K562 (cell line): ENCODE results near the gene MYL12B. TPM values are rescaled to one million over a fixed set of nuclear protein-coding genes. Genes with fewer than 3 reads are reported as not detected.
A peak's percentile ranks its signal among the peaks of the same experiment; 100 is the strongest.

Experiments
- BCOR ChIP-seq: fragments of 450-650 bp; IDR thresholded peaks from 2 replicates; pipeline ENCODE4 v1.6.1; 2016
- CAMTA2 ChIP-seq: fragments of 250-450 bp; sonication (Bioruptor Pico); conservative IDR thresholded peaks from 2 replicates; pipeline ENCODE4 v1.5.1; 2022
- DEAF1 ChIP-seq: fragments of 450-650 bp; formaldehyde crosslinking; IDR thresholded peaks from 2 replicates; pipeline ENCODE4 v1.4.0; 2020; ENCODE audit warnings: mild to moderate bottlenecking, moderate library complexity
- E2F3 ChIP-seq: fragments of 250-450 bp; sonication (Bioruptor Pico); IDR thresholded peaks from 2 replicates; pipeline ENCODE4 v1.4.0; 2020; ENCODE audit warnings: mild to moderate bottlenecking
- GABPB2 ChIP-seq: fragments of 250-450 bp; sonication (Bioruptor Pico); conservative IDR thresholded peaks from 2 replicates; pipeline ENCODE4 v1.5.1; 2021; ENCODE audit warnings: mild to moderate bottlenecking
- HDAC3 ChIP-seq: fragments of 450-650 bp; IDR thresholded peaks from 2 replicates; pipeline ENCODE4 v1.6.1; 2018; ENCODE audit warnings: borderline replicate concordance, mild to moderate bottlenecking, moderate library complexity; ENCODE audit not compliant: partially characterized antibody
- KLF10 ChIP-seq: fragments of 250-450 bp; sonication (Bioruptor Pico); IDR thresholded peaks from 2 replicates; pipeline ENCODE4 v1.6.1; 2021; ENCODE audit warnings: matching md5 sums
- LARP7 ChIP-seq: fragments of 450-650 bp; IDR thresholded peaks from 2 replicates; pipeline ENCODE4 v1.6.1; 2016
- MAFG ChIP-seq: fragments of 450-650 bp; conservative IDR thresholded peaks from 2 replicates; pipeline ENCODE4 v1.6.1; 2016; ENCODE audit warnings: missing genetic modification characterization, missing compliant biosample characterization
- NBN ChIP-seq: fragments of 450-650 bp; IDR thresholded peaks from 2 replicates; pipeline ENCODE4 v1.6.1; 2016; ENCODE audit warnings: low read depth, mild to moderate bottlenecking
- NELFE ChIP-seq: IDR thresholded peaks from 2 replicates; pipeline ENCODE4 v1.6.1; 2011; ENCODE audit warnings: mild to moderate bottlenecking; ENCODE audit not compliant: insufficient read depth, insufficient read length
- PTBP1 ChIP-seq: fragments of 200-400 bp; formaldehyde crosslinking; IDR thresholded peaks from 2 replicates; pipeline ENCODE4 v1.6.1; 2017; ENCODE audit warnings: low read depth, low read length
- RBBP5 ChIP-seq: fragments of 200-600 bp; sonication (generic); IDR thresholded peaks from 2 replicates; pipeline ENCODE4 v1.6.1; 2012; ENCODE audit warnings: borderline replicate concordance, mild to moderate bottlenecking, low read length, control low read depth, inconsistent platforms; ENCODE audit not compliant: insufficient read depth, poor library complexity, severe bottlenecking
- RBM25 ChIP-seq: fragments of 200-400 bp; formaldehyde crosslinking; IDR thresholded peaks from 2 replicates; pipeline ENCODE4 v1.6.1; 2018; ENCODE audit warnings: low read length, low read depth, moderate library complexity; ENCODE audit not compliant: severe bottlenecking
- RERE ChIP-seq: sonication (generic); formaldehyde crosslinking; IDR thresholded peaks from 2 replicates; pipeline ENCODE4 v1.8.0; 2023; ENCODE audit warnings: missing genetic modification reagents, mild to moderate bottlenecking, borderline replicate concordance
- STAT5B ChIP-seq: fragments of 250-450 bp; sonication (Bioruptor Pico); IDR thresholded peaks from 2 replicates; pipeline ENCODE4 v1.8.0; 2021; ENCODE audit warnings: mild to moderate bottlenecking, inconsistent platforms
- ZBTB9 ChIP-seq: fragments of 450-650 bp; formaldehyde crosslinking; IDR thresholded peaks from 2 replicates; pipeline ENCODE4 v1.4.0; 2020; ENCODE audit warnings: mild to moderate bottlenecking, moderate library complexity
- ZNF134 ChIP-seq: fragments of 250-450 bp; sonication (Bioruptor Pico); conservative IDR thresholded peaks from 2 replicates; pipeline ENCODE4 v1.4.0; 2020
- ZNF165 ChIP-seq: fragments of 250-450 bp; sonication (Bioruptor Pico); IDR thresholded peaks from 2 replicates; pipeline ENCODE4 v1.4.0; 2020; ENCODE audit warnings: borderline replicate concordance
- polyA plus RNA-seq, 8 experiments: library from polyadenylated mRNA; depleted of rRNA in 4 of 8; stranded (reverse) in 5 of 8; unstranded in 3 of 8; fragments of >200 nt; fragmentation: Nextera tagmentation in 2 of 8; fragmentation: Illumina TruSeq in 1 of 8; extraction: Ambion mirVana in 2 of 8; extraction: Trizol in 1 of 8; gene quantifications; 2 replicates each; pipeline versions ENCODE4 v1.2.1 to v1.2.3, GENCODE V29; 2011 to 2014; ENCODE audit warnings: inconsistent platforms in 1 of 8, missing spikeins in 1 of 8
- total RNA-seq, 7 experiments: library from RNA; depleted of rRNA in 6 of 7; stranded (reverse); fragments of >200 nt in 6 of 7; fragmentation: Illumina TruSeq in 2 of 7; extraction: Trizol in 2 of 7; gene quantifications; 2 replicates each; pipeline versions ENCODE4 v1.2.1 to v1.2.3, GENCODE V29; 2011 to 2021; ENCODE audit warnings: low replicate concordance in 1 of 7
- TF ChIP-seq, protein P1 (sequence below): fragments of 250-450 bp; sonication (Bioruptor Pico); IDR thresholded peaks from 2 replicates; pipeline ENCODE4 v1.8.0; 2021; ENCODE audit warnings: borderline replicate concordance, mild to moderate bottlenecking, moderate library complexity; ENCODE audit not compliant: poor library complexity, severe bottlenecking

Gene MYL12B
- total and polyA plus RNA-seq, 9 of the 15 experiments (the other 6 are each of a cell fraction or from before 2014, with no cell fraction given), result 220 to 995 (median 463) TPM

- TF ChIP-seq DEAF1 (CRISPR knock-in tag) (no peak), BCOR (peak; percentile 88), GABPB2 (CRISPR knock-in tag) (no peak), RBM25 (peak; percentile 67), STAT5B (no peak), LARP7 (no peak), KLF10 (CRISPR knock-in tag) (no peak), CAMTA2 (CRISPR knock-in tag) (no peak), PTBP1 (no peak), RBBP5 (no peak), ZNF134 (CRISPR knock-in tag) (no peak), RERE (CRISPR knock-in tag) (no peak), NELFE (no peak), E2F3 (CRISPR knock-in tag) (no peak), ZNF165 (no peak), MAFG (tag) (no peak), ZBTB9 (CRISPR knock-in tag) (no peak), HDAC3 (no peak), NBN (no peak)
- TF ChIP-seq, protein P1, sequence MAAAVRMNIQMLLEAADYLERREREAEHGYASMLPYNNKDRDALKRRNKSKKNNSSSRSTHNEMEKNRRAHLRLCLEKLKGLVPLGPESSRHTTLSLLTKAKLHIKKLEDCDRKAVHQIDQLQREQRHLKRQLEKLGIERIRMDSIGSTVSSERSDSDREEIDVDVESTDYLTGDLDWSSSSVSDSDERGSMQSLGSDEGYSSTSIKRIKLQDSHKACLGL (CRISPR knock-in tag), result no peak
Observed at GRCh38 chr18:3230401-3231334, 31.3 kb upstream of the MYL12B start (continued).
